PC-3 (cell line): ENCODE results near the gene TTC31. TPM values are rescaled to one million over a fixed set of nuclear protein-coding genes. Genes with fewer than 3 reads are reported as not detected.

Experiments
- ATAC-seq: fragments of 200-7000 bp; cut with Tn5 transposase; 2 replicates; pipeline ENCODE4 v1.9.1; 2020; ENCODE audit warnings: mild to moderate bottlenecking, moderate library complexity
- BruUV-seq: library from RNA; stranded (reverse); fragments of 400-500 nt; replicated peaks from 2 replicates; lab custom pipeline; 2021; lab: Mats Ljungman, UMichigan
- CTCF ChIA-PET: fragments of 300-600 bp; sonication (Branson Sonifier 250); formaldehyde crosslinking; loops from one replicate; lab custom pipeline; 2022; ENCODE audit warnings: antibody characterized with exemption; lab: Charles Lee
- POLR2A ChIA-PET: fragments of 300-600 bp; sonication (Branson Sonifier 250); formaldehyde crosslinking; loops from one replicate; lab custom pipeline; 2022; ENCODE audit warnings: antibody characterized with exemption; ENCODE audit not compliant: unreplicated experiment; lab: Charles Lee
- DNase-seq: peaks from one replicate; pipeline ENCODE4 v3.0.0-alpha.2; 2015
- H2AFZ ChIP-seq: fragments of 300-600 bp; sonication (generic); 2 replicates; pipeline ENCODE4 v1.6.0; 2016; ENCODE audit warnings: antibody characterized with exemption, low read length
- H3F3A ChIP-seq: fragments of 300-600 bp; sonication (generic); one replicate; pipeline ENCODE4 v1.6.0; 2017; ENCODE audit warnings: antibody characterized with exemption, low read length, control low read depth, mild to moderate bottlenecking; ENCODE audit not compliant: unreplicated experiment
- H3K27ac ChIP-seq: fragments of 300-600 bp; sonication (generic); 2 replicates; pipeline ENCODE4 v1.5.1; 2016; ENCODE audit warnings: mild to moderate bottlenecking, low read length
- H3K27me3 ChIP-seq: fragments of 300-600 bp; sonication (generic); 2 replicates; pipeline ENCODE4 v1.6.1; 2016; ENCODE audit warnings: low read length, mixed read lengths
- H3K36me3 ChIP-seq: fragments of 300-600 bp; sonication (generic); 2 replicates; pipeline ENCODE4 v1.6.1; 2016; ENCODE audit warnings: low read depth, mixed run types, low read length, mixed read lengths
- H3K4me1 ChIP-seq: fragments of 300-600 bp; sonication (generic); 2 replicates; pipeline ENCODE4 v1.5.1; 2016; ENCODE audit warnings: low read length; ENCODE audit not compliant: insufficient read depth
- H3K4me2 ChIP-seq: fragments of 300-600 bp; sonication (generic); 2 replicates; pipeline ENCODE4 v1.6.0; 2016; ENCODE audit warnings: low read length
- H3K4me3 ChIP-seq: fragments of 300-600 bp; sonication (generic); 2 replicates; pipeline ENCODE4 v1.5.1; 2016; ENCODE audit warnings: mild to moderate bottlenecking, low read length, mixed read lengths
- H3K79me2 ChIP-seq: fragments of 300-600 bp; sonication (generic); 2 replicates; pipeline ENCODE4 v1.6.1; 2017; ENCODE audit warnings: low read length, mixed read lengths
- H3K9ac ChIP-seq: fragments of 300-600 bp; sonication (generic); 2 replicates; pipeline ENCODE4 v1.6.0; 2016; ENCODE audit warnings: mild to moderate bottlenecking, low read length
- H3K9me2 ChIP-seq: fragments of 300-600 bp; sonication (generic); replicated peaks from 2 replicates; pipeline ENCODE4 v1.6.1; 2016; ENCODE audit warnings: mixed run types, low read length, mixed read lengths
- H3K9me3 ChIP-seq: fragments of 300-600 bp; sonication (generic); 2 replicates; pipeline ENCODE4 v1.6.1; 2016; ENCODE audit warnings: low read length, mixed read lengths
- H4K20me1 ChIP-seq: fragments of 300-600 bp; sonication (generic); 2 replicates; pipeline ENCODE4 v1.6.1; 2016; ENCODE audit warnings: low read length, mixed read lengths
- CTCF ChIP-seq: fragments of 300-600 bp; sonication (generic); conservative IDR thresholded peaks from 2 replicates; pipeline ENCODE4 v1.5.1; 2017; ENCODE audit warnings: antibody characterized with exemption, low read depth, mild to moderate bottlenecking, low read length
- EZH2 ChIP-seq: fragments of 300-600 bp; sonication (generic); IDR thresholded peaks from one replicate; pipeline ENCODE4 v1.6.1; 2017; ENCODE audit warnings: antibody characterized with exemption, mild to moderate bottlenecking, low read length; ENCODE audit not compliant: unreplicated experiment
- EZH2phosphoT487 ChIP-seq: fragments of 300-600 bp; sonication (generic); IDR thresholded peaks from 2 replicates; pipeline ENCODE4 v1.6.1; 2018; ENCODE audit warnings: mild to moderate bottlenecking, antibody characterized with exemption, low read length, borderline replicate concordance
- intact Hi-C: fragments of 100-400 bp; cut with micrococcal nuclease; formaldehyde crosslinking; loops from 2 replicates; pipeline ENCODE4 v1.9.0; 2023
- total RNA-seq: library from RNA; depleted of rRNA; stranded (reverse); fragments of >200 nt; gene quantifications from 2 replicates; pipeline ENCODE4 v1.2.3, GENCODE V29; 2014

Gene TTC31
- total RNA-seq, 1 experiment from 2014 or later, result 21.1 TPM

DNA sequence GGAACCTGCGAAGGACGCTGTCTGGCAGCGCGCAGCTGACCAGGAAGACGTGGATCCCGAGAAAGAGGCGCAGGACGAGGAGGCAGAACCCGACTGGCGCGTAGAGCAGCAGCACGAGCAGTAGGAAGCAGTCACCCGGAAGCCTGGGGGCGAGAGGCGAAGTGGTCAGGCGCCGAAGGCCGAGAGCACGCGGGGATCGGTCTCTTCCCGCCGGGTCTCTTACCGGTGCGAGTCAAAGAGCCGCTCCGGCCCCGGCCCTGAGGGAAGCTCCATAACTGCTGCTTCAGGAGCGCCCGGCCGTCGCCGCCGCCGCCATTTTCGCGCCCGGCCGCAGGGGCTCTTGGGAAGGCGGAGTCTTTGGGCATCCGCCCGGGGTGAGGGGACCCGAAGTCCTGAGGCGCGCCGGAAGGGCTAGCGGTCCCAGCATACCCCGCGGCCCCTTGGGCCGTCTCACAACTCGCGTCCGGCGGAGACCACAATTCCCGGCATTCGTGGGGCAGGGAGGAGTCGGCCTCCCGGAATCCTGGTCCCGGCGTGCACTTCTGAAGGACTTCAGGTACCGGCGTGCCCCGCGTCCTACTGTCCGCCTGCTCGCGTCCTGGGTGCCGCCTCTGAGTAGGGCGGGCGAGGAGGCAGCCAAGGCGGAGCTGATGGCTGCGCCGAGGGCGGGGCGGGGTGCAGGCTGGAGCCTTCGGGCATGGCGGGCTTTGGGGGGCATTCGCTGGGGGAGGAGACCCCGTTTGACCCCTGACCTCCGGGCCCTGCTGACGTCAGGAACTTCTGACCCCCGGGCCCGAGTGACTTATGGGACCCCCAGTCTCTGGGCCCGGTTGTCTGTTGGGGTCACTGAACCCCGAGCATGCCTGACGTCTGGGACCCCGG lies 46.7 kb downstream of the TTC31 start, which contains the start of the genes AUP1 and HTRA2:
Gene AUP1 (minus strand): TSS at position 350 of the 882 bp plus-strand sequence. CDS start 77 bp downstream, at position 273.
Gene HTRA2 (plus strand): TSS at position 577 of the 882 bp plus-strand sequence. CDS start 74 bp downstream, at position 651.
- peaks cover 43% of the 10 kb centered on the region for H3K79me2 ChIP-seq
- intact Hi-C loops, result loop anchor here (1.0 to 5.0 kb wide), 4 partner anchors 22 to 71 kb away; partner anchors contain the start of genes PCGF1, TTC31 and WBP1
- POLR2A ChIA-PET, result interaction anchor here (0.5 to 0.7 kb wide), 2 partner anchors 12 to 47 kb away, joined by 3 read pairs; no protein-coding TSS in a partner anchor
- TF ChIP-seq CTCF, result no peak
- TF ChIP-seq EZH2phosphoT487, result no peak
- TF ChIP-seq EZH2, result no peak
- H4K20me1 ChIP-seq, result 0 out of 2 replicates have a peak, but pooled peaks cover 7% of the 10 kb centered on the region
- peak within 1 kb of the TSS; percentile 93 for H3K4me3 ChIP-seq
- peak within 1 kb of the TSS; percentile 63 for H3K27ac ChIP-seq
- no peaks in the 10 kb centered on the region for H3K9me3 ChIP-seq
- ATAC-seq, result peak; percentile 93
- CTCF ChIA-PET, result no interaction called here
- H3K4me1 ChIP-seq, result peaks cover 20% of the 10 kb centered on the region
- no peaks in the 10 kb centered on the region for H3K9me2 ChIP-seq
- H3K27me3 ChIP-seq, result no peaks in the 10 kb centered on the region
- H3K36me3 ChIP-seq, result peaks cover 33% of the 10 kb centered on the region
- H2AFZ ChIP-seq, result peak within 1 kb of the TSS; percentile 78
- BruUV-seq, result no TSS peak
- no peaks in the 10 kb centered on the region for H3F3A ChIP-seq
- H3K9ac ChIP-seq, result peak within 1 kb of the TSS; percentile 98
- DNase-seq, result peak; percentile 99
- peak within 1 kb of the TSS; percentile 97 for H3K4me2 ChIP-seq

DNA sequence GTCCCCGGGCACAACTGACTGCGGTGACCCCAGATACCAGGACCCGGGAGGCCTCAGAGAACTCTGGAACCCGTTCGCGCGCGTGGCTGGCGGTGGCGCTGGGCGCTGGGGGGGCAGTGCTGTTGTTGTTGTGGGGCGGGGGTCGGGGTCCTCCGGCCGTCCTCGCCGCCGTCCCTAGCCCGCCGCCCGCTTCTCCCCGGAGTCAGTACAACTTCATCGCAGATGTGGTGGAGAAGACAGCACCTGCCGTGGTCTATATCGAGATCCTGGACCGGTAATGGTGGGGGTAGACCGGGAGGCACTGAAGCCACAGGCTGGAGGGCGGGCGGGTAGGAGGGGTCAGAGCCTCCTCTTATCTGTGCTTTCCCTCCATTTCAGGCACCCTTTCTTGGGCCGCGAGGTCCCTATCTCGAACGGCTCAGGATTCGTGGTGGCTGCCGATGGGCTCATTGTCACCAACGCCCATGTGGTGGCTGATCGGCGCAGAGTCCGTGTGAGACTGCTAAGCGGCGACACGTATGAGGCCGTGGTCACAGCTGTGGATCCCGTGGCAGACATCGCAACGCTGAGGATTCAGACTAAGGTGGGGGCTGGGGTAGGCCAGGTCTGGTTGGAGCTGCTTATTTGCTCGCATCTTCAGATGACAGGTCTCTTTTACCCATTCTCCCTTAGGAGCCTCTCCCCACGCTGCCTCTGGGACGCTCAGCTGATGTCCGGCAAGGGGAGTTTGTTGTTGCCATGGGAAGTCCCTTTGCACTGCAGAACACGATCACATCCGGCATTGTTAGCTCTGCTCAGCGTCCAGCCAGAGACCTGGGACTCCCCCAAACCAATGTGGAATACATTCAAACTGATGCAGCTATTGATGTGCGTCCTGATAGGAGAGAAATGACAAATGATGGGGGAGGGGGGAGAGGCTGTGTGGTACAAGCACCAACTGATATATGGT lies 47.6 kb downstream of the TTC31 start:
- peak overlapping the region; percentile 78 for H2AFZ ChIP-seq
- no peaks in the 10 kb centered on the region for H3K9me3 ChIP-seq
- intact Hi-C loops, result loop anchor here (5.0 kb wide), 1 partner anchor 57 kb away; no protein-coding TSS in a partner anchor
- H3K4me3 ChIP-seq, result peak overlapping the region; percentile 93
- H3K27ac ChIP-seq, result no peak overlapping the region
- H3K27me3 ChIP-seq, result no peaks in the 10 kb centered on the region
- POLR2A ChIA-PET, result interaction anchor here (0.5 to 0.7 kb wide), 2 partner anchors 13 to 46 kb away, joined by 3 read pairs; no protein-coding TSS in a partner anchor
- H3K36me3 ChIP-seq, result peaks cover 33% of the 10 kb centered on the region
- CTCF ChIA-PET, result interaction anchor here (0.6 kb wide), 1 partner anchor 129 kb away, joined by 4 read pairs; no protein-coding TSS in a partner anchor
- H3K4me2 ChIP-seq, result peak overlapping the region; percentile 96
- ATAC-seq (peak; percentile 8), DNase-seq (peak; percentile 38)
- H3K79me2 ChIP-seq, result peaks cover 43% of the 10 kb centered on the region
- peaks cover 20% of the 10 kb centered on the region for H3K4me1 ChIP-seq
- no peak for TF ChIP-seq EZH2
- no peak for TF ChIP-seq CTCF
- no peak for TF ChIP-seq EZH2phosphoT487
- BruUV-seq, result TSS peak; percentile 32
- no peaks in the 10 kb centered on the region for H3F3A ChIP-seq
- 0 out of 2 replicates have a peak, but pooled peaks cover 7% of the 10 kb centered on the region for H4K20me1 ChIP-seq
- H3K9ac ChIP-seq, result peak overlapping the region; percentile 98
- H3K9me2 ChIP-seq, result no peaks in the 10 kb centered on the region
